Hepatocyte (in vitro differentiated cells): Measurements from ENCODE around the gene FOXO6. TPM values are rescaled to one million over a fixed set of nuclear protein-coding genes. Genes with fewer than 3 reads are reported as not detected.

ENCODE experiments used
- DNase-seq: peaks from one replicate; pipeline ENCODE4 v3.0.0-alpha.2; 2016; ENCODE audit warnings: low spot score
- H2AFZ ChIP-seq: fragments of 200-600 bp; sonication (generic); 2 replicates; pipeline ENCODE4 v1.6.0; 2016; ENCODE audit warnings: antibody characterized with exemption, mild to moderate bottlenecking
- H3K27ac ChIP-seq: fragments of 200-600 bp; sonication (generic); 2 replicates; pipeline ENCODE4 v1.5.1; 2016; ENCODE audit warnings: mild to moderate bottlenecking
- H3K27me3 ChIP-seq: fragments of 200-600 bp; sonication (generic); 2 replicates; pipeline ENCODE4 v1.6.1; 2016
- H3K36me3 ChIP-seq: fragments of 200-600 bp; sonication (generic); replicated peaks from 2 replicates; pipeline ENCODE4 v1.5.1; 2016; ENCODE audit warnings: low read depth; ENCODE audit not compliant: insufficient read depth
- H3K4me1 ChIP-seq: fragments of 200-600 bp; sonication (generic); 2 replicates; pipeline ENCODE4 v1.5.1; 2016; ENCODE audit warnings: mild to moderate bottlenecking, moderate library complexity; ENCODE audit not compliant: insufficient read depth
- H3K4me2 ChIP-seq: fragments of 200-600 bp; sonication (generic); 2 replicates; pipeline ENCODE4 v1.6.0; 2016
- H3K4me3 ChIP-seq: fragments of 200-600 bp; sonication (generic); 2 replicates; pipeline ENCODE4 v1.5.1; 2016; ENCODE audit warnings: mild to moderate bottlenecking
- H3K79me2 ChIP-seq: fragments of 200-600 bp; sonication (generic); 2 replicates; pipeline ENCODE4 v1.6.0; 2017; ENCODE audit warnings: mild to moderate bottlenecking
- H3K9me2 ChIP-seq: fragments of 200-600 bp; sonication (generic); replicated peaks from 2 replicates; pipeline ENCODE4 v1.6.0; 2017; ENCODE audit warnings: mild to moderate bottlenecking; ENCODE audit not compliant: insufficient read depth
- H3K9me3 ChIP-seq: fragments of 200-600 bp; sonication (generic); 2 replicates; pipeline ENCODE4 v1.5.1; 2016; ENCODE audit warnings: low read depth, mild to moderate bottlenecking
- H4K20me1 ChIP-seq: fragments of 200-600 bp; sonication (generic); 2 replicates; pipeline ENCODE4 v1.6.0; 2016; ENCODE audit warnings: mild to moderate bottlenecking; ENCODE audit not compliant: insufficient read depth, poor library complexity, severe bottlenecking
- EZH2 ChIP-seq: fragments of 200-600 bp; sonication (generic); IDR thresholded peaks from 2 replicates; pipeline ENCODE4 v1.6.1; 2016; ENCODE audit warnings: antibody characterized with exemption, mild to moderate bottlenecking, borderline replicate concordance
- EZH2phosphoT487 ChIP-seq: fragments of 200-600 bp; sonication (generic); IDR thresholded peaks from one replicate; pipeline ENCODE4 v1.6.1; 2018; ENCODE audit warnings: antibody characterized with exemption, mild to moderate bottlenecking, low read depth, moderate library complexity; ENCODE audit not compliant: unreplicated experiment, severe bottlenecking
- WGBS: methylation state at CpG from one replicate; pipeline ENCODE4 v1.1.6; 2016; ENCODE audit warnings: low lambda C conversion rate; ENCODE audit errors: missing lambda C conversion rate; 5-methylcytosine and 5-hydroxymethylcytosine counted together
- polyA plus RNA-seq: library from polyadenylated mRNA; unstranded; fragments of >200 nt; fragmentation: Nextera tagmentation; extraction: Ambion mirVana; gene quantifications from 2 replicates; pipeline ENCODE4 v1.2.1, GENCODE V29; 2016
- total RNA-seq: library from RNA; depleted of rRNA; stranded (reverse); fragments of >200 nt; gene quantifications from 2 replicates; pipeline ENCODE4 v1.2.3, GENCODE V29; 2014
- TF ChIP-seq, protein P1 (sequence below): fragments of 200-600 bp; sonication (generic); IDR thresholded peaks from 2 replicates; pipeline ENCODE4 v1.5.1; 2016; ENCODE audit warnings: antibody characterized with exemption, mild to moderate bottlenecking; ENCODE audit not compliant: poor library complexity

FOXO6 gene
- total and polyA plus RNA-seq, 2 experiments from 2014 or later, result 0.80 to 5.0 TPM

DNA sequence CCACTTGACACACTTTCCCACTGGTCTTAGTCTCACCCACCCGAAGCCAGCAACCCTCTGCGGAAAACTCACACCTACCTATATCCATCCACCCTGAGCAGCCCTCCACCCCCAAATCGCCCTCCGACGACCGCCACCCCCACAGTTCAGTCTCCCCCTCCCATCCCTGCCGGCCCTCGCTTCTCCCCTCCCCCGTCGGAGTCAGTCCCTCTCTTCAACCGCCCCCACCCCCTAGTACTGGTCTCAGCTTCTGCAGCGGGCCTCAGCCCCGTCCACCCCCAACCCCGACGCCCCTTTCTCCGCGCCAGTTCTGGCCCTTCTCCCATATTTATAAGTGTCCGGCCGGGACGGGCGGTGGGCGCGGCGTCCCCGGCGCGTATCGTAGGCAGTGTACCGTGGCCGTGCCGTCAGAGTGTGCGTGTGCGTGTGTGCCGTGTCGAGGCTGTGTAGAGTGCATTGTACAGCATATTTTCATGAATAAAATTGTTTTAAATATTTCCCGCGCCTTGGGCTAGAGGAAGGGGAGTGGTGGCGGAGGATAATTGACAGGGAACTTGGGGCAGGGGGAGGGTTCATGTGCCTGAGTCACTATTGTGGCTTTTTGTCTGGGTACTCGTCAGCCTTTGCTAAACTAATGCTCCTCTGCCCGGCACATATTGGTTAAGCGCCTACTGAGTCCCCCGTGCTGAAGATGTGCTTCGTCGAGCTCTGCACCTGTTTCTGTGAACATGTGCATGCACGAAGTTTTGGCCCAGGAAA is 22.0 kb downstream of the FOXO6 start:
- TF ChIP-seq EZH2phosphoT487, result peak; percentile 36
- TF ChIP-seq, protein P1, sequence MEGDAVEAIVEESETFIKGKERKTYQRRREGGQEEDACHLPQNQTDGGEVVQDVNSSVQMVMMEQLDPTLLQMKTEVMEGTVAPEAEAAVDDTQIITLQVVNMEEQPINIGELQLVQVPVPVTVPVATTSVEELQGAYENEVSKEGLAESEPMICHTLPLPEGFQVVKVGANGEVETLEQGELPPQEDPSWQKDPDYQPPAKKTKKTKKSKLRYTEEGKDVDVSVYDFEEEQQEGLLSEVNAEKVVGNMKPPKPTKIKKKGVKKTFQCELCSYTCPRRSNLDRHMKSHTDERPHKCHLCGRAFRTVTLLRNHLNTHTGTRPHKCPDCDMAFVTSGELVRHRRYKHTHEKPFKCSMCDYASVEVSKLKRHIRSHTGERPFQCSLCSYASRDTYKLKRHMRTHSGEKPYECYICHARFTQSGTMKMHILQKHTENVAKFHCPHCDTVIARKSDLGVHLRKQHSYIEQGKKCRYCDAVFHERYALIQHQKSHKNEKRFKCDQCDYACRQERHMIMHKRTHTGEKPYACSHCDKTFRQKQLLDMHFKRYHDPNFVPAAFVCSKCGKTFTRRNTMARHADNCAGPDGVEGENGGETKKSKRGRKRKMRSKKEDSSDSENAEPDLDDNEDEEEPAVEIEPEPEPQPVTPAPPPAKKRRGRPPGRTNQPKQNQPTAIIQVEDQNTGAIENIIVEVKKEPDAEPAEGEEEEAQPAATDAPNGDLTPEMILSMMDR, result no peak
- peak; percentile 78 for TF ChIP-seq EZH2
- H3K9me3 ChIP-seq, result no peaks in the 10 kb centered on the region
- WGBS, result 13% methylated on average over 37 of the region's 45 CpGs
- peak overlapping the region; percentile 84 for H3K27ac ChIP-seq
- peak overlapping the region; percentile 90 for H3K4me2 ChIP-seq
- peaks cover 47% of the 10 kb centered on the region for H3K4me1 ChIP-seq
- H3K27me3 ChIP-seq, result peaks cover 34% of the 10 kb centered on the region
- DNase-seq, result no peak
- no peaks in the 10 kb centered on the region for H3K9me2 ChIP-seq
- H3K36me3 ChIP-seq, result no peaks in the 10 kb centered on the region
- no peak overlapping the region for H2AFZ ChIP-seq
- H3K4me3 ChIP-seq, result peak overlapping the region; percentile 16
- H4K20me1 ChIP-seq, result no peaks in the 10 kb centered on the region
- no peaks in the 10 kb centered on the region for H3K79me2 ChIP-seq

DNA sequence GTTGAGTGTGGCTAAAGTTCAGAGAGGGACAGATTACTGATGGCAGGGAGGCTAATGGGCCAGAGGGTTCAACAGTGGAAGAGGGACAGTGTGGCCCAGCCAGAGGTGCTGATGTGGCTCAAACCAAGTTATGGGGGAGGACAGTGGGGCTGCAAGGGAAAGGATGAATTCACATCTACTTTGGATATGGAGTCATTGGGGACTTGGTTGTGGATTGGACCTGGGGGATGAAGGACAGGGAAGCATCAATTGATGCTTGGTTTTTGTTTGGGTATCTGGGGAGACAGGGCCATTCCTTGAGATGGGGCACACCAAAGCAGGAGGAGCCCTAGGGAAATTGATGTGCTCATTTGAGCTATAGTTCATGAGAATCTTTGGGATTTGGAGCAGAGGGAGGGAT is 23.3 kb downstream of the FOXO6 start:
- no peaks in the 10 kb centered on the region for H3K9me3 ChIP-seq
- peaks cover 34% of the 10 kb centered on the region for H3K27me3 ChIP-seq
- no peaks in the 10 kb centered on the region for H4K20me1 ChIP-seq
- H3K9me2 ChIP-seq, result no peaks in the 10 kb centered on the region
- H3K79me2 ChIP-seq, result no peaks in the 10 kb centered on the region
- peaks cover 57% of the 10 kb centered on the region for H3K4me1 ChIP-seq
- TF ChIP-seq EZH2phosphoT487 (no peak), EZH2 (no peak)
- TF ChIP-seq, protein P1, result no peak
- H3K4me3 ChIP-seq, result no peak overlapping the region
- DNase-seq, result no peak
- no peak overlapping the region for H2AFZ ChIP-seq
- H3K27ac ChIP-seq, result no peak overlapping the region
- H3K4me2 ChIP-seq, result no peak overlapping the region
- H3K36me3 ChIP-seq, result no peaks in the 10 kb centered on the region

DNA sequence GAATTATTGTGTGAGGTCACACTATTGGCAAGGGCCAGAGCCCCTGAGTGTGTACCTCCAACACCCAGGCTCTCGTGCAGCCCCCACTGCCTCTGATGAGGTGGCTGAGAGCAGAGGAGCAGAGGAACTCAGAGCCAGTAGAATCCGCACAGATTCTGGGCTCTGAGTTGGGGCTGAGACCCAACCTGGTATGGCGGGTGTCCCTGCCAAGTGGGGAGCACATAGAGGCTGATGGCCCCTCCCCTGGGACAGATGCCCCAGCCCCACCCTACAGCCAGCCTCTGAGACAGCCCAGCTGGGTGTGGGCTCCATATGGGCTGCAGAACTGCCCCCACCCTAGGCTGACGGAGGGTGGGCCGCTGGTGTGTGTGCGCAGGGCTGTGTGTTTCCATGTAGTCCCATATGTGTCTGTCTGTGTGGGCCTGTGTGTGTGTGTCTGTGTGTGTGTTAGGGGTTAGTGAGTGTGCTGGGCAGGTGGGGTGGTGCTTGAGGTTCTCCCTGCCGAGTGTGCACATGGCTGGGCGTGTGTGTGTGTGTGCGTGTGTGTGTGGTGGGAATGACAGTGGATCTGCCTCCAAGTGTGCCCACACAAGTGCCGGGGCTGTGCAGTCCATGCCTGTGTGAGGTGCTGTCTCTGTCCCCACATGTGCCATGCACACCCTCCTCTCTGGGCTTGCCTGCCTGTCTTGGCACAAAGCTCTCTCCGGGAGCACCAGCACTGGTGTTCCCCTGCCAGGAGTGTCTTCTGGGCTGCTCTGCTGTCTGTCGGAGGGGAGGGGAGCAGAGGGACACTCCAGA is 24.4 kb downstream of the FOXO6 start:
- 81% methylated on average over 11 of the region's 12 CpGs for WGBS

More for the DNA sequence above, 24.4 kb downstream of the FOXO6 start:
- Histone ChIP-seq H3K36me3 (no peaks in the 10 kb centered on the region), H3K79me2 (no peaks in the 10 kb centered on the region), H3K4me1 (peaks cover 57% of the 10 kb centered on the region), H4K20me1 (no peaks in the 10 kb centered on the region), H3K4me3 (no peak overlapping the region), H3K9me2 (no peaks in the 10 kb centered on the region), H3K27ac (peak overlapping the region; percentile 46), H2AFZ (no peak overlapping the region), H3K9me3 (no peaks in the 10 kb centered on the region), H3K27me3 (peaks cover 34% of the 10 kb centered on the region), H3K4me2 (no peak overlapping the region)
- no peak for DNase-seq
- TF ChIP-seq, protein P1, result no peak
- TF ChIP-seq EZH2phosphoT487, result no peak
- no peak for TF ChIP-seq EZH2
